ENCODE results near the gene TEAD1. TPM values are rescaled to one million over a fixed set of nuclear protein-coding genes. Genes with fewer than 3 reads are reported as not detected.

The TEAD1 gene
- total and polyA plus RNA-seq, 10 of the 15 experiments (the other 5 are each of a cell fraction or from before 2014, with no cell fraction given) = 0.01 to 0.59 (median 0.04) TPM; not detected in 6

- ChIA-PET RAD21 (ENCODE audit: unreplicated experiment) (no interaction called here), POLR2A (no interaction called here), CTCF (interaction anchor here (1.2 kb wide), 1 partner anchor 73 kb away, joined by 3 read pairs; no protein-coding TSS in a partner anchor), SMC1A (ENCODE audit: uncharacterized antibody, unreplicated experiment) (no interaction called here)
- H3K27ac ChIP-seq (ENCODE audit: control insufficient read depth, insufficient read depth) = no peak overlapping the region
- H3K9ac ChIP-seq (ENCODE audit: control insufficient read depth, insufficient read depth, low read length) = no peak overlapping the region
- no peaks in the 10 kb centered on the region for H3K4me1 ChIP-seq (ENCODE audit: control insufficient read depth, insufficient read depth, low read length)
- in situ Hi-C loops (cut with MboI) (no loop called here), intact Hi-C loops (cut with micrococcal nuclease; ENCODE audit: unreplicated experiment) (no loop called here)
- no peak for DNase-seq (ENCODE audit: low read depth, low spot score)
- H3K79me2 ChIP-seq (ENCODE audit: control insufficient read depth, insufficient read depth, low read length) = no peaks in the 10 kb centered on the region
- no peaks in the 10 kb centered on the region; a peak in 2 of 4 replicates for H3K27me3 ChIP-seq (replicated peaks in 1 of 2; ENCODE audit: control insufficient read depth in 2 of 2, insufficient read depth in 2 of 2, low read length in 1 of 2)
- H3K4me3 ChIP-seq = no peak overlapping the region
- TF ChIP-seq DPF2 (IDR thresholded peaks at IDR 0.05) = no peak
- TF ChIP-seq STAT3 (IDR thresholded peaks at IDR 0.05; ENCODE audit: low read depth, low read length) = no peak
- TF ChIP-seq NR2C1 (IDR thresholded peaks at IDR 0.05) = no peak
- TF ChIP-seq HDGF (IDR thresholded peaks at IDR 0.05) = no peak
- no peak for TF ChIP-seq RELA (IDR thresholded peaks at IDR 0.05; ENCODE audit: borderline replicate concordance, partially characterized antibody)
- H4K20me1 ChIP-seq (ENCODE audit: control insufficient read depth, insufficient read depth) = no peaks in the 10 kb centered on the region
- no peaks in the 10 kb centered on the region for H3K36me3 ChIP-seq (ENCODE audit: control insufficient read depth in 2 of 2, insufficient read depth in 2 of 2, low read length in 1 of 2)
- H3K9me3 ChIP-seq (replicated peaks; ENCODE audit: control insufficient read depth, insufficient read depth, low read length) = no peaks in the 10 kb centered on the region
- H2AFZ ChIP-seq (ENCODE audit: control insufficient read depth, low read depth, low read length) = no peak overlapping the region
- H3K4me2 ChIP-seq (ENCODE audit: control insufficient read depth, insufficient read depth) = no peak overlapping the region
- peak; percentile 27; the same call in 2 of the 3 replicates for ATAC-seq
- BruUV-seq (replicated peaks) = no TSS peak
- 28% methylated on average over 10 of the region's 10 CpGs for WGBS (ENCODE audit: insufficient coverage, insufficient replicate concordance, low lambda C conversion rate, missing lambda C conversion rate)
- no peak for FAIRE-seq
Measured at GRCh38 chr11:12815931-12816494, 141.8 kb downstream of the TEAD1 start.

GRCh38 chr11:12817681-12818332 lies 143.6 kb downstream of the TEAD1 start:
- H3K36me3 ChIP-seq (ENCODE audit: control insufficient read depth in 2 of 2, insufficient read depth in 2 of 2, low read length in 1 of 2) = no peaks in the 10 kb centered on the region
- ChIA-PET RAD21 (ENCODE audit: unreplicated experiment) (no interaction called here), SMC1A (ENCODE audit: uncharacterized antibody, unreplicated experiment) (no interaction called here), POLR2A (no interaction called here), CTCF (interaction anchor here (1.6 kb wide), 1 partner anchor 10 kb away, joined by 4 read pairs; no protein-coding TSS in a partner anchor)
- H3K9ac ChIP-seq (ENCODE audit: control insufficient read depth, insufficient read depth, low read length) = no peak overlapping the region
- no peaks in the 10 kb centered on the region; a peak in 2 of 4 replicates for H3K27me3 ChIP-seq (replicated peaks in 1 of 2; ENCODE audit: control insufficient read depth in 2 of 2, insufficient read depth in 2 of 2, low read length in 1 of 2)
- H3K9me3 ChIP-seq (replicated peaks; ENCODE audit: control insufficient read depth, insufficient read depth, low read length) = no peaks in the 10 kb centered on the region
- 37% methylated on average over 6 of the region's 6 CpGs for WGBS (ENCODE audit: insufficient coverage, insufficient replicate concordance, low lambda C conversion rate, missing lambda C conversion rate)
- no peak overlapping the region for H3K4me3 ChIP-seq
- no peak overlapping the region for H2AFZ ChIP-seq (ENCODE audit: control insufficient read depth, low read depth, low read length)
- no peak overlapping the region for H3K4me2 ChIP-seq (ENCODE audit: control insufficient read depth, insufficient read depth)
- intact Hi-C loops (cut with micrococcal nuclease; ENCODE audit: unreplicated experiment) = no loop called here
- no peak overlapping the region for H3K27ac ChIP-seq (ENCODE audit: control insufficient read depth, insufficient read depth)
- ATAC-seq (no peak), DNase-seq (ENCODE audit: low read depth, low spot score) (no peak), FAIRE-seq (no peak)
- in situ Hi-C loops (cut with MboI) = no loop called here
- H3K79me2 ChIP-seq (ENCODE audit: control insufficient read depth, insufficient read depth, low read length) = no peaks in the 10 kb centered on the region
- H3K4me1 ChIP-seq (ENCODE audit: control insufficient read depth, insufficient read depth, low read length) = no peaks in the 10 kb centered on the region
- no peaks in the 10 kb centered on the region for H4K20me1 ChIP-seq (ENCODE audit: control insufficient read depth, insufficient read depth)
- no TSS peak for BruUV-seq (replicated peaks)
- TF ChIP-seq TCF3 (IDR thresholded peaks at IDR 0.05; ENCODE audit: borderline replicate concordance, insufficient read depth, low read depth, low read length) (no peak), PAX5 (IDR thresholded peaks at IDR 0.05; ENCODE audit: borderline replicate concordance, low read depth, low read length) (no peak), HCFC1 (IDR thresholded peaks at IDR 0.05; ENCODE audit: low read length) (no peak), KLF5 (IDR thresholded peaks at IDR 0.05; ENCODE audit: partially characterized antibody) (no peak), NR2C2 (IDR thresholded peaks at IDR 0.05; ENCODE audit: borderline replicate concordance, control insufficient read depth, insufficient read length, low read depth) (no peak), CREB1 (IDR thresholded peaks at IDR 0.05; ENCODE audit: low read depth) (no peak), NFYA (IDR thresholded peaks at IDR 0.05; ENCODE audit: borderline replicate concordance, low read depth, low read length) (no peak), JUND (IDR thresholded peaks at IDR 0.05; ENCODE audit: low read depth, low read length) (no peak), ZBTB11 (CRISPR knock-in tag; IDR thresholded peaks at IDR 0.05) (no peak), MEF2A (IDR thresholded peaks at IDR 0.05; ENCODE audit: insufficient read depth, low read depth, low read length) (no peak), SMC3 (IDR thresholded peaks at IDR 0.05; ENCODE audit: borderline replicate concordance, low read length) (no peak)
